GM12878 (cell line): ENCODE measurements around the gene SSBP2. TPM values are rescaled to one million over a fixed set of nuclear protein-coding genes. Genes with fewer than 3 reads are reported as not detected.

ENCODE experiments used
- ATAC-seq: fragments of 200-7000 bp; cut with Tn5 transposase; 3 replicates; pipeline ENCODE4 v1.9.1; 2020; ENCODE audit warnings: mild to moderate bottlenecking, moderate library complexity
- BruUV-seq: library from RNA; stranded (reverse); fragments of 400-500 nt; replicated peaks from 2 replicates; lab custom pipeline; 2021; lab: Mats Ljungman, UMichigan
- CTCF ChIA-PET: fragments of 300-600 bp; sonication (Branson Sonifier 250); formaldehyde crosslinking; extraction: SDS; loops from one replicate; lab custom pipeline; 2021; ENCODE audit warnings: inconsistent platforms; lab: Yijun Ruan, JAX
- POLR2A ChIA-PET: fragments of 350-600 bp; formaldehyde crosslinking; extraction: SDS; loops from one replicate; lab custom pipeline; 2021; ENCODE audit warnings: inconsistent platforms; lab: Charles Lee
- RAD21 ChIA-PET: fragments of 300-600 bp; sonication (Branson Sonifier 250); formaldehyde crosslinking; loops from one replicate; lab custom pipeline; 2023; ENCODE audit warnings: antibody characterized with exemption; ENCODE audit not compliant: unreplicated experiment; lab: Charles Lee
- SMC1A ChIA-PET: fragments of 300-600 bp; sonication (Branson Sonifier 250); formaldehyde crosslinking; loops from one replicate; lab custom pipeline; 2023; ENCODE audit not compliant: unreplicated experiment, uncharacterized antibody; lab: Charles Lee
- DNase-seq: peaks from one replicate; pipeline ENCODE4 v3.0.0-alpha.2; 2011; ENCODE audit warnings: low read depth, low spot score
- FAIRE-seq: peaks from 3 replicates; lab custom pipeline; 2011; peaks lifted over from hg19 to GRCh38; lab: Jason Lieb, UNC
- H2AFZ ChIP-seq: 2 replicates; pipeline ENCODE4 v1.6.0; 2011; ENCODE audit warnings: low read depth, low read length, control low read depth; ENCODE audit not compliant: control insufficient read depth
- H3K27ac ChIP-seq: 2 replicates; pipeline ENCODE4 v1.5.1; 2011; ENCODE audit warnings: control low read depth; ENCODE audit not compliant: control insufficient read depth, insufficient read depth
- H3K27me3 ChIP-seq, 2 experiments: replicated peaks in 1 of 2; 2 replicates each; pipeline versions ENCODE4 v1.6.0 to v1.6.1; 2011; ENCODE audit warnings: low read length in 1 of 2; ENCODE audit not compliant: control insufficient read depth in 2 of 2, insufficient read depth in 2 of 2
- H3K36me3 ChIP-seq, 2 experiments: 2 replicates each; pipeline ENCODE4 v1.5.1; 2011; ENCODE audit warnings: low read length in 1 of 2; ENCODE audit not compliant: control insufficient read depth in 2 of 2, insufficient read depth in 2 of 2
- H3K4me1 ChIP-seq: 2 replicates; pipeline ENCODE4 v1.6.1; 2011; ENCODE audit warnings: mild to moderate bottlenecking, low read length, moderate library complexity, mixed read lengths; ENCODE audit not compliant: control insufficient read depth, insufficient read depth
- H3K4me2 ChIP-seq: 2 replicates; pipeline ENCODE4 v1.6.0; 2011; ENCODE audit warnings: control low read depth; ENCODE audit not compliant: control insufficient read depth, insufficient read depth
- H3K4me3 ChIP-seq: fragments of 200-600 bp; sonication (generic); 2 replicates; pipeline ENCODE4 v1.5.1; 2016
- H3K79me2 ChIP-seq: 2 replicates; pipeline ENCODE4 v1.6.0; 2011; ENCODE audit warnings: low read length; ENCODE audit not compliant: control insufficient read depth, insufficient read depth
- H3K9ac ChIP-seq: 2 replicates; pipeline ENCODE4 v1.8.0; 2011; ENCODE audit warnings: low read length, control low read depth, mixed read lengths; ENCODE audit not compliant: control insufficient read depth, insufficient read depth
- H3K9me3 ChIP-seq: replicated peaks from 3 replicates; pipeline ENCODE4 v1.5.1; 2011; ENCODE audit warnings: mild to moderate bottlenecking, low read length; ENCODE audit not compliant: control insufficient read depth, insufficient read depth
- H4K20me1 ChIP-seq: 2 replicates; pipeline ENCODE4 v1.6.0; 2011; ENCODE audit not compliant: control insufficient read depth, insufficient read depth
- ATF2 ChIP-seq: IDR thresholded peaks from 2 replicates; pipeline ENCODE4 v1.6.1; 2012; ENCODE audit warnings: low read length, inconsistent platforms
- CTCF ChIP-seq, 3 experiments: IDR thresholded peaks in 2 of 3; conservative IDR thresholded peaks in 1 of 3; 2 replicates each; pipeline ENCODE4 v1.5.1; 2011; ENCODE audit warnings: low read depth in 3 of 3, low read length in 3 of 3, mild to moderate bottlenecking in 3 of 3, control low read depth in 2 of 3, moderate library complexity in 2 of 3, inconsistent platforms in 1 of 3, mixed read lengths in 1 of 3; ENCODE audit not compliant: control insufficient read depth in 2 of 3, insufficient read depth in 1 of 3; ENCODE audit errors: extremely low read depth in 1 of 3
- ETV6 ChIP-seq, 2 experiments: fragments of 450-650 bp in 1 of 2; IDR thresholded peaks in 1 of 2; conservative IDR thresholded peaks in 1 of 2; 2 replicates each; pipeline ENCODE4 v1.6.1; 2014; ENCODE audit warnings: antibody characterized with exemption in 1 of 2, borderline replicate concordance in 1 of 2, low read depth in 1 of 2, mild to moderate bottlenecking in 1 of 2, moderate library complexity in 1 of 2
- IKZF2 ChIP-seq, 2 experiments: fragments of 450-650 bp; IDR thresholded peaks; 2 replicates each; pipeline ENCODE4 v1.6.1; 2017; ENCODE audit warnings: mild to moderate bottlenecking in 2 of 2, moderate library complexity in 2 of 2
- RUNX3 ChIP-seq: IDR thresholded peaks from 2 replicates; pipeline ENCODE4 v1.6.1; 2012; ENCODE audit warnings: low read length, inconsistent platforms
- SMC3 ChIP-seq: IDR thresholded peaks from 2 replicates; pipeline ENCODE4 v1.6.1; 2011; ENCODE audit warnings: low read length, improper control_type of control experiment, borderline replicate concordance
- SPI1 ChIP-seq: IDR thresholded peaks from 2 replicates; pipeline ENCODE4 v1.6.1; 2011; ENCODE audit warnings: low read depth, mild to moderate bottlenecking, low read length, moderate library complexity, borderline replicate concordance; ENCODE audit not compliant: insufficient read depth
- ZNF274 ChIP-seq: IDR thresholded peaks from one replicate; pipeline ENCODE4 v1.8.0; 2011; ENCODE audit not compliant: insufficient read length, insufficient read depth
- WGBS: methylation state at CpG from one replicate; pipeline ENCODE4 v1.1.6; 2016; ENCODE audit warnings: low lambda C conversion rate; ENCODE audit not compliant: insufficient replicate concordance, insufficient coverage; ENCODE audit errors: missing lambda C conversion rate; 5-methylcytosine and 5-hydroxymethylcytosine counted together
- in situ Hi-C: fragments of 300-500 bp; cut with MboI; formaldehyde crosslinking; loops from 9 replicates; pipeline ENCODE4 v1.14.3; 2018; ENCODE audit warnings: mixed read lengths
- intact Hi-C: fragments of 100-400 bp; cut with micrococcal nuclease; formaldehyde crosslinking; loops from one replicate; pipeline ENCODE4 v1.14.2; 2022; ENCODE audit not compliant: unreplicated experiment
- polyA plus RNA-seq, 11 experiments: library from polyadenylated mRNA; depleted of rRNA in 4 of 11; unstranded in 6 of 11; stranded (reverse) in 5 of 11; fragments of >200 nt; fragmentation: Nextera tagmentation in 4 of 11; fragmentation: Illumina TruSeq in 1 of 11; extraction: Ambion mirVana in 4 of 11; extraction: Trizol in 1 of 11; gene quantifications; 1 replicate in 1 of 11; 2 replicates in 10 of 11; pipeline versions ENCODE4 v1.2.1 to v1.2.3, GENCODE V29; 2011 to 2016; ENCODE audit warnings: inconsistent platforms in 2 of 11, missing spikeins in 2 of 11, low read depth in 1 of 11
- total RNA-seq, 4 experiments: library from RNA; depleted of rRNA in 3 of 4; stranded (reverse); fragments of >200 nt in 3 of 4; fragmentation: Illumina TruSeq in 1 of 4; extraction: Trizol in 1 of 4; gene quantifications; 2 replicates each; pipeline versions ENCODE4 v1.2.1 to v1.2.3, GENCODE V29; 2013 to 2021
- TF ChIP-seq, protein P1 (sequence below): fragments of 450-650 bp; IDR thresholded peaks from 2 replicates; pipeline ENCODE4 v1.6.1; 2018; ENCODE audit warnings: mild to moderate bottlenecking, low read depth, moderate library complexity; ENCODE audit not compliant: partially characterized antibody

The SSBP2 gene
- total and polyA plus RNA-seq, 10 of the 15 experiments (the other 5 are each of a cell fraction or from before 2014, with no cell fraction given), result 52.2 to 132 (median 110) TPM

- intact Hi-C loops, result no loop called here
- Histone ChIP-seq H3K27me3 (no peaks in the 10 kb centered on the region), H3K27ac (no peak overlapping the region), H2AFZ (no peak overlapping the region), H3K4me3 (no peak overlapping the region), H3K9me3 (no peaks in the 10 kb centered on the region), H3K4me1 (no peaks in the 10 kb centered on the region), H3K9ac (no peak overlapping the region), H3K4me2 (no peak overlapping the region), H3K79me2 (no peaks in the 10 kb centered on the region), H3K36me3 (no peaks in the 10 kb centered on the region), H4K20me1 (no peaks in the 10 kb centered on the region)
- FAIRE-seq (no peak), ATAC-seq (no peak), DNase-seq (no peak)
- WGBS, result 67% methylated on average over 4 of the region's 4 CpGs
- ChIA-PET POLR2A (no interaction called here), RAD21 (interaction anchor here (1.3 kb wide), 1 partner anchor 497 kb away, joined by 3 read pairs; no protein-coding TSS in a partner anchor), SMC1A (interaction anchor here (0.7 to 1.8 kb wide), 7 partner anchors 10 to 402 kb away, joined by 3 to 9 read pairs (median 3); partner anchors contain the start of gene SSBP2), CTCF (interaction anchor here (1.0 to 2.3 kb wide), 2 partner anchors 16 to 43 kb away, joined by 3 to 8 read pairs; no protein-coding TSS in a partner anchor)
- no TSS peak for BruUV-seq
- in situ Hi-C loops, result no loop called here
- TF ChIP-seq ATF2, result no peak
Observed at GRCh38 chr5:81762853-81763252, 12.0 kb upstream of the SSBP2 start.

- H3K27ac ChIP-seq, result no peak overlapping the region
- H2AFZ ChIP-seq, result no peak overlapping the region
- ATAC-seq, result no peak
- in situ Hi-C loops, result no loop called here
- no peak overlapping the region for H3K9ac ChIP-seq
- H3K4me2 ChIP-seq, result no peak overlapping the region
- ChIA-PET CTCF (interaction anchor here (1.0 to 2.3 kb wide), 3 partner anchors 11 to 43 kb away, joined by 3 to 8 read pairs (median 3); no protein-coding TSS in a partner anchor), SMC1A (interaction anchor here (1.1 to 1.8 kb wide), 5 partner anchors 11 to 89 kb away, joined by 3 to 8 read pairs (median 3); partner anchors contain the start of gene SSBP2), POLR2A (no interaction called here), RAD21 (interaction anchor here (1.6 kb wide), 1 partner anchor 12 kb away, joined by 4 read pairs; the partner anchor contains the start of gene SSBP2)
- H3K9me3 ChIP-seq, result no peaks in the 10 kb centered on the region
- H3K4me3 ChIP-seq, result no peak overlapping the region
- H3K27me3 ChIP-seq, result no peaks in the 10 kb centered on the region
- no peaks in the 10 kb centered on the region for H3K4me1 ChIP-seq
- DNase-seq, result no peak
- H3K79me2 ChIP-seq, result no peaks in the 10 kb centered on the region
- FAIRE-seq, result no peak
- intact Hi-C loops, result no loop called here
- H4K20me1 ChIP-seq, result no peaks in the 10 kb centered on the region
- no TSS peak for BruUV-seq
- H3K36me3 ChIP-seq, result no peaks in the 10 kb centered on the region
- WGBS, result 94% methylated on average over 3 of the region's 3 CpGs
- TF ChIP-seq, protein P1, sequence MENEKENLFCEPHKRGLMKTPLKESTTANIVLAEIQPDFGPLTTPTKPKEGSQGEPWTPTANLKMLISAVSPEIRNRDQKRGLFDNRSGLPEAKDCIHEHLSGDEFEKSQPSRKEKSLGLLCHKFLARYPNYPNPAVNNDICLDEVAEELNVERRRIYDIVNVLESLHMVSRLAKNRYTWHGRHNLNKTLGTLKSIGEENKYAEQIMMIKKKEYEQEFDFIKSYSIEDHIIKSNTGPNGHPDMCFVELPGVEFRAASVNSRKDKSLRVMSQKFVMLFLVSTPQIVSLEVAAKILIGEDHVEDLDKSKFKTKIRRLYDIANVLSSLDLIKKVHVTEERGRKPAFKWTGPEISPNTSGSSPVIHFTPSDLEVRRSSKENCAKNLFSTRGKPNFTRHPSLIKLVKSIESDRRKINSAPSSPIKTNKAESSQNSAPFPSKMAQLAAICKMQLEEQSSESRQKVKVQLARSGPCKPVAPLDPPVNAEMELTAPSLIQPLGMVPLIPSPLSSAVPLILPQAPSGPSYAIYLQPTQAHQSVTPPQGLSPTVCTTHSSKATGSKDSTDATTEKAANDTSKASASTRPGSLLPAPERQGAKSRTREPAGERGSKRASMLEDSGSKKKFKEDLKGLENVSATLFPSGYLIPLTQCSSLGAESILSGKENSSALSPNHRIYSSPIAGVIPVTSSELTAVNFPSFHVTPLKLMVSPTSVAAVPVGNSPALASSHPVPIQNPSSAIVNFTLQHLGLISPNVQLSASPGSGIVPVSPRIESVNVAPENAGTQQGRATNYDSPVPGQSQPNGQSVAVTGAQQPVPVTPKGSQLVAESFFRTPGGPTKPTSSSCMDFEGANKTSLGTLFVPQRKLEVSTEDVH, result no peak
- TF ChIP-seq IKZF2 (IDR thresholded peaks at IDR 0.05) (no peak), RUNX3 (no peak), ETV6 (conservative IDR thresholded peaks at IDR 0.05 in 1 of 2, IDR thresholded peaks at IDR 0.05 in 1 of 2; ENCODE audit: borderline replicate concordance in 1 of 2, low read depth in 1 of 2) (no peak), SMC3 (no peak), CTCF (IDR thresholded peaks at IDR 0.05 in 2 of 3, conservative IDR thresholded peaks at IDR 0.05 in 1 of 3; ENCODE audit: control insufficient read depth in 2 of 3, extremely low read depth in 1 of 3, insufficient read depth in 1 of 3, low read depth in 3 of 3, low read length in 3 of 3) (no peak), ZNF274 (no peak), SPI1 (no peak)
Observed at GRCh38 chr5:81762401-81762800, 11.5 kb upstream of the SSBP2 start.
